Ovary (tissue), 3 donors: ENCODE measurements around the gene ASAP2.

Experiments
- CTCF ChIP-seq, 3 donors: fragments of 450-650 bp in 2 of 3; fragments of 200-600 bp in 1 of 3; IDR thresholded peaks; one replicate each; pipeline versions ENCODE4 v1.5.1 to v1.8.0; 2016 to 2022; ENCODE audit warnings: antibody characterized with exemption in 3 of 3, mild to moderate bottlenecking in 1 of 3
- EP300 ChIP-seq: sonication (generic); formaldehyde crosslinking; IDR thresholded peaks from one replicate; pipeline ENCODE4 v1.6.1; 2017; ENCODE audit warnings: antibody characterized with exemption
- POLR2A ChIP-seq: fragments of 450-650 bp; IDR thresholded peaks from one replicate; pipeline ENCODE4 v1.6.1; 2017; ENCODE audit warnings: antibody characterized with exemption, mild to moderate bottlenecking, moderate library complexity
- donor health status: DM: no; HTN: no; CAD: no.

- TF ChIP-seq CTCF (IDR thresholded peaks at IDR 0.05) (no peak), POLR2A (no peak), EP300 (no peak)
These were observed 41.2 kb downstream of the ASAP2 start for GRCh38 chr2:9247786-9248185.
